HL-60/S4 (cell line): ENCODE results near the gene NAMPT.
"Not testable (repeated sequence)": the region's sequence is repeated elsewhere in the genome, so short reads cannot be mapped to it uniquely, and the experiment has no call there.

Source experiments
- in situ Hi-C: fragments of 300-500 bp; cut with MboI; formaldehyde crosslinking; loops from 2 replicates; pipeline ENCODE4 v1.14.3; 2022; ENCODE audit warnings: low sequenced_read_pairs

The NAMPT gene

GRCh38 chr7:106305732-106306131 is 20.9 kb upstream of the NAMPT start:
- in situ Hi-C loops: no loop called here

DNA sequence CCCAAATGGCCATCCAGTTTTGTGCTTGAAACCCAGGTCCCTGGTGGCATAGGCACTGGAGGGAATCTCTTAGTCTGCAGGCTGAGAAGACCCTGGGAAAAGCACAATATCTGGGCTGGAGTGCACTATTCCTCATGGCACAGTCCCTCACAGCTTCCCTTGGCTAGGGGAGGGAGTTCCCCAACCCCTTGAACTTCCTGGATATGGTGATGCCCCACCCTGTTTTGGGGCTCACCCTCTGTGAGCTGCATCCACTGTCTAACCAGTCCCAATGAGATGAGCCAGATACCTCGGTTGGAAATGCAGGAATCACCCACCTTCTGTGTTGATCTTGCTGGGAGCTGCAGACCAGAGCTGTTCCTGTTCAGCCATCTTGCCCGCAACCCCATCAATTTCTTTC is 19.8 kb upstream of the NAMPT start:
- in situ Hi-C loops: no loop called here

- in situ Hi-C loops: not testable (repeated sequence)
These were observed 13.8 kb upstream of the NAMPT start for GRCh38 chr7:106298631-106299030.

- in situ Hi-C loops: not testable (repeated sequence)
These were observed 13.4 kb upstream of the NAMPT start for GRCh38 chr7:106298155-106298554.

GRCh38 chr7:106294334-106294733 is 9.6 kb upstream of the NAMPT start:
- in situ Hi-C loops: no loop called here

- in situ Hi-C loops: no loop called here
These were observed 6.5 kb upstream of the NAMPT start for GRCh38 chr7:106291247-106291646.

GRCh38 chr7:106290319-106290718 is 5.5 kb upstream of the NAMPT start:
- in situ Hi-C loops: no loop called here

GRCh38 chr7:106289848-106290247 is 5.1 kb upstream of the NAMPT start:
- in situ Hi-C loops: no loop called here

- in situ Hi-C loops: no loop called here
These were observed 3.5 kb upstream of the NAMPT start for GRCh38 chr7:106288263-106288662.

DNA sequence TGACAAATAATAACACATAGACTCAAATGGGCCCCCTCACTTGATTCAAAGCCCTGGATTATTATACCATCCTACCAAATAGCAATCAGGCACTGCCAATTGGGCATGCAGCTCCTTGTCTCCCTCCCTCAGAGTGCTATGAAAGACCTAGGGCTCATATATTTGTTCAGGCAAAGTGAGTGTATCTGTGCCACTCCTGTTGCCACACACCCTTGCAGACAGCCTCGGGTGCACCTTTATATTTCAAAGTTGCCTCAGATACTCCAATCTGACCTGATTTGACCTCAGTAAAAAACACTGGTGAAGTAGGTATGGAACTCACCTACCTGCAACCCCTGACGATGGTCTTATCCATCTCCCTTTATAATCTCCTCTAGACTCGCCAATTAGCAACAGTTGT is 3.0 kb upstream of the NAMPT start:
- in situ Hi-C loops: no loop called here

- in situ Hi-C loops: no loop called here
These were observed 1.2 kb upstream of the NAMPT start for GRCh38 chr7:106285855-106286492.

DNA sequence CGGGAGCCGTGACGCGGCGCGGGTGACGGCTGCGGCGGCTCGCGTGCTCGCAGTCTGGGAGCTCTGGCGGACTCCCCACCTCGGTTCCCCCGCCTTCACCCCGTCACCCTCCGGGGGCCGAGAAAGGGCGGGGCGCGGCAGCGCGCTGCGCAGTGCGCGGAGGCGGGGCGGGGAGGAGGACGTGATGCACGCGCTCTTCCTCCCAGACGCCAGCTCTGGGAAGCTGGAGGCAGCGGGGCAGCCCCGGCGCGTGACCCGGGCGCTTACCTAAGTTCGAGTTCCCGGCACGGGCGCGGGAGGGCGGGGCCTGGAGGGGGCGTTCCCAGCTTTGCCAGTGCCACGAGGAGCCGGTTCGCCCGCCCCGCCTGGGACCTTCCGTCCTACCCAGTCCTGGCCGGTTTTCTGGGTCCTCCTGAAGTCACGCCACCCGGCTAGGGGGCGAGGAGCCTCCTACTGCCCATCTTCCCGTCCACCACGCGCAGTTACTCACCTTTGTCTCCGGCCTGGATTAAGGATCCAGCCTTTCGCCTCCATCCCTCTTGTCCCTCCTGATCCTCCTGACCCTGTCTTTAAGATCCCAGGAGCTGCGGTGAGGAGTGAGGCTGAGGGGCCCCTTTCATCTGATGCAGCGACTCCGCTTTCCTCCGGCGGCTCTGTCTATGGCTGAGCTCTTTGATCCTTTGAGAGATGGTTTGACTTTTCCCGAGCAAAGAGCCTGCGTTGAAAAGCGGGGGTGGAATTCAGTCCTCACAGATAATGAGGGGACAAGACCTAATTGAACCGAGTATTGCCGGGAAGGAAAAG is 470 bp upstream of the NAMPT start:
- in situ Hi-C loops: no loop called here

DNA sequence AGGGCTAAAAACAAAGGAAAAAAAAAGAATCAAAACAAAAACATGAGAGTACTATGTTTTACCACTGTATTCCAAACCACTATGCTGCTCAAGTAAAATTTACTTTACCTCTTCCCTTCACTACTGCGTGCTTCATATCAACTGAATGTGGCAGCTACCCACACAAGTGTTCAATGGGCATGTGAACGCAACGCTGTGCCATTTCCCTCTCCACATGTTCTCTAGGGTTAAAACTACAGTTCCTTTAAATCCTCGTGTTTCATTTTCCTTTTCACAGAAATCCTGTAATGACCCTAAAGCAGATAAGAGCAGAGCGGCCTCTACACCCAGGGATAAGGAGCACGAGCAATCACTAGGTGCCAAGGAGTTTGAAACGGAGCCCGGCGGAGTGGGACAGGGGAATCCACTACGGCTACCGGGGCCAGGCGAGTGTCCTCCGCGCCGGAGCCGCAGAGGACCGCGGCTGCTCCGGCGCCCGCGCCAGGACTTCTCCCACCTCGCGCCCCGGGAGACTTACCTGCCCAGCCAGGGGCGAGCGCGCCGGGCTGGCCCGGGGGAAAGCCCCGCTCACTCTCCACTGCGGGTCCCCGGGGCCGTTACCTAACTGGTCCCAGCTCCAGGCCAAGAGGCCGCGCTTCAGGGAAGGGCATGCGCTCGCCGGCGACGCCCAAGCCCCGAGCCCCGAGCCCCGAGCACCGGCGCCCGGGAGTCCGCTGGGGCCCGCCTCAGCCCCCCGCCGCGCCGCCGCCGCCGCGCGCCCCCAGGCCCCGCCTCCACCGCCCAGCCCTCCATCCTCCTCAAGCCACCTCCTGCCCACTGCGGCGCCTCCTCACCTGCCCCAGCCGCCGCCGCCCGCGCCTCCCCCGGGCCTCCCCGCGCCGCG is 711 bp downstream of the NAMPT start:
- in situ Hi-C loops: no loop called here

- in situ Hi-C loops: no loop called here
These were observed 1.3 kb downstream of the NAMPT start for GRCh38 chr7:106283501-106283830.

DNA sequence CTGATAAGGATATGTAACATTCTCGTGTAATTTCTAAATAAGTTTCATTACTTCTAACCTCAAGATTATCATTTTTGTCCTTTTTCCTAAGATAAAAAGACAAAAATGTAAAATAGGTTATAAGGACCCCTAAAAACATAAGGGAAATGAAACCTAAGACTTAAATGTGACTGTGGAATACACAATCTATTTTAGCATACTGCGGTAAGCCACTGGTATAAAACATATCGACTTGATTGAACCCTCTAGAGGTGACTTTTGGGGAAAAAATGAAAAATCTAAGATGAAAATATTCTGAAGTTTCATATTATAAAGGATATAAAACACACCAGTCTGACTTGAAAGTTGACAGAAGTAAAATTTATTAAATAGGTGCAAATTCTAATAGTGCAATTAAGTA is 1.9 kb downstream of the NAMPT start:
- in situ Hi-C loops: no loop called here

- in situ Hi-C loops: no loop called here
These were observed 2.4 kb downstream of the NAMPT start for GRCh38 chr7:106282390-106282789.

GRCh38 chr7:106281585-106282318 is 3.0 kb downstream of the NAMPT start:
- in situ Hi-C loops: no loop called here

GRCh38 chr7:106281127-106281526 is 3.7 kb downstream of the NAMPT start:
- in situ Hi-C loops: no loop called here

DNA sequence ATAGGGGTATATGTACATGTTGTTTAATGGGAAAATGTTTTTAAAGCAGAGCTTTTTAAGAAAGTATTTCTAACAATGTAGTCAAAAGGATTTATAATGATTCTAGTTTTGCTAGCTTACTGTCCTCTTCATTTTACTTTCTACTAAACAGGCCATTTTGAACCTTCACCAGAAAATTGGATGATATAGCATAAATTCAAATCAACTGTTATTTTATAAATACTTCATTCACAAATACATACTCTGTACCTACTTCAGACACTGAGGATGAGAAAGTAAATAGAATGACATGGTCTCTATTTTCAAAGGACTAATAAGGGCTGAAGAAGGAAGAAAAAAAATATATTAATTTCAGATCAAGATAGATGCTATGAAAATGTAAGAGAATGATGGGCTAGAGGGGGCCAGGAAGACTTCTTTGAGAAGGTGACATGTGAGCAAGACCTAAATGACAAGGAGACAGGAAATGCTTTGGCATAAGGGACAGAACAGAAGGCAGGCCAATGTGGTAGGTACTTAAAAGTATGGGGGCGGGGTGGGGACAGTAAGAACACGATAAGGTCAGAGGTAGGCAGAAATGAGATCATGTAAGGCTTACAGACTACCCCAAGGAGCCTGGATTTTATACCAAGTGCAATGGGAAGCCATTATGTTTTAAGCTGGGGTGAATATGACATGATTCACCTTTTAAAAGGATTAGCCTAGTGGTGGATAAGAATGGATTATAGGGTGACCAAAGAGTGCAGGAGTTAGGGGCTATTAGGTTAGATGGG is 5.2 kb downstream of the NAMPT start:
- in situ Hi-C loops: no loop called here

- in situ Hi-C loops: no loop called here
These were observed 6.1 kb downstream of the NAMPT start for GRCh38 chr7:106278695-106279094.
